ENCODE measurements around the gene NELFB.

Gene NELFB

GRCh38 chr9:137268538-137269201 lies 13.5 kb downstream of the NELFB start:
- DNase-seq (ENCODE audit: low read depth): no peak

- DNase-seq (ENCODE audit: low read depth): no peak
These were observed 14.2 kb downstream of the NELFB start for GRCh38 chr9:137269231-137269772.

GRCh38 chr9:137270929-137271695 lies 16.0 kb downstream of the NELFB start:
- DNase-seq (ENCODE audit: low read depth): no peak

- DNase-seq (ENCODE audit: low read depth): no peak
These were observed 16.6 kb downstream of the NELFB start for GRCh38 chr9:137271696-137272076.

- no peak for DNase-seq (ENCODE audit: low read depth)
These were observed 17.3 kb downstream of the NELFB start for GRCh38 chr9:137272241-137273094.

- no peak for DNase-seq (ENCODE audit: low read depth)
These were observed 18.0 kb downstream of the NELFB start for GRCh38 chr9:137273095-137273490.

GRCh38 chr9:137273611-137274320 lies 18.6 kb downstream of the NELFB start:
- DNase-seq (ENCODE audit: low read depth): no peak

GRCh38 chr9:137275203-137275587 lies 20.1 kb downstream of the NELFB start:
- no peak for DNase-seq (ENCODE audit: low read depth)

GRCh38 chr9:137275588-137276472 lies 20.7 kb downstream of the NELFB start:
- no peak for DNase-seq (ENCODE audit: low read depth)

GRCh38 chr9:137276473-137277328 lies 21.6 kb downstream of the NELFB start:
- DNase-seq (ENCODE audit: low read depth): no peak

- DNase-seq (ENCODE audit: low read depth): no peak
These were observed 22.4 kb downstream of the NELFB start, which contains the start of gene TOR4A for GRCh38 chr9:137277329-137278041. Gene TOR4A, plus strand, starts transcription at chr9:137277726. Its CDS starts 964 bp downstream, at chr9:137278690.

- no peak for DNase-seq (ENCODE audit: low read depth)
These were observed 23.1 kb downstream of the NELFB start for GRCh38 chr9:137278061-137278701.

GRCh38 chr9:137278721-137279711 lies 23.9 kb downstream of the NELFB start:
- no peak for DNase-seq (ENCODE audit: low read depth)

- DNase-seq (ENCODE audit: low read depth): no peak
These were observed 24.8 kb downstream of the NELFB start for GRCh38 chr9:137279741-137280473.

GRCh38 chr9:137280474-137281344 lies 25.6 kb downstream of the NELFB start:
- DNase-seq (ENCODE audit: low read depth): no peak
